HuH-7 (cell line): ENCODE results near the gene GFRA1.

ENCODE experiments used
- DNase-seq: peaks from one replicate; pipeline ENCODE4 v3.0.0; 2011; ENCODE audit warnings: low spot score

Gene GFRA1

DNA sequence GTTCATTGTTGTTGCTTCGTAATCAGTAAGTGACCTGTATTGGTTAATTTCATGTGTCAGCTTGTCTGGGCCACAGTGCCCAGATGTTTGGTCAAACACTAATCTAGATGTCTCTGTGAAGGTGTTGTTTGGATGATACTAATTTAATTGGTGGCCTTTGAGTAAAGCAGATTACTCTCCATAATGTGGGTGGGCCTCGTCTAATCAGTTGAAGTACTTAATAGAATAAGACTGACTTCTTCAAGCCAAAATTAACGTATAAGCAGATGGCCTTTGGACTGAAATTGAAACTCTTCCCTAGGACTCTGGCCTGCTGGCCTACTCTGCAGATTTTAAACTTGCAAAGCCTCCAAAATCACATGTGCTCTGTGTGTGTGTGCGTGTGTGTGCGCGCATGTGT is 245.7 kb downstream of the GFRA1 start:
- no peak for DNase-seq

DNA sequence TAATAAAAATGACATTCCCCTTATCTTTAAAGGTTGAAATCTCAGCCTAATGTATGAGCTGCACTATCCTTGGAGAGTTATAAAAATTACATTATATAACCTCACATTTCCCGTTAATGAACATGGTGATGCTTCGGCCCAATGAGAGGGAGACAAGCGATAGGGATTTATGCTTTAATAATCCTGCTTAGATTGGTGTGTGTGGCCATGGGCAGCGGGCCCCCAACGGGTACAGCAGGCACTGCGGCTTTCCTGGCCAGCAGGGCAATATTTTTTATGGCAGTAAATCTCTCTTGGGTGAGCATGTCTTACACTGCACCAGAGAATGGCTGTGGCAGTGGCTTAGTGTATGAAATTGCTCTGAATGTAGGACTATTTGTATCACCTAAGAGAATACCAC is 246.3 kb downstream of the GFRA1 start:
- DNase-seq, result no peak

DNA sequence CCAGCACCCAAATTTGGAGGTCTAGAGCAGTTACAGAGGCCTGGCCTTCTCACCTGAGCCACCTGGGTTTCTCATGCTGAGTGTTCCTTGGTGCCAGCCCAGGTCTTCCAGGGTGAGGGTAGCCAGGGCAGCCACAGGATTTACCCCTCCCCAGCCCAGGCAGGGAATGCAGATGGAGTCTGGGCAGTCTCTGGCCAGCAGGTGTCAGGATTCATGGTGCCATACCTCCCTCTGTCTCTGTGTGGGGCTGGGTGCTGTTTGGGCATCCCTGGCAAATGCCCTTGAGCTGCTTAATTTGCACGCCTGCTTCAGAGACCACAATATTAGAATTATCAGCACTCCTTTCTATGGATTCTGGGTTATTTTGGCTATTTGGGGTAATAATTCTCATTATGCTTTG is 246.7 kb downstream of the GFRA1 start:
- peak; percentile 20 for DNase-seq

DNA sequence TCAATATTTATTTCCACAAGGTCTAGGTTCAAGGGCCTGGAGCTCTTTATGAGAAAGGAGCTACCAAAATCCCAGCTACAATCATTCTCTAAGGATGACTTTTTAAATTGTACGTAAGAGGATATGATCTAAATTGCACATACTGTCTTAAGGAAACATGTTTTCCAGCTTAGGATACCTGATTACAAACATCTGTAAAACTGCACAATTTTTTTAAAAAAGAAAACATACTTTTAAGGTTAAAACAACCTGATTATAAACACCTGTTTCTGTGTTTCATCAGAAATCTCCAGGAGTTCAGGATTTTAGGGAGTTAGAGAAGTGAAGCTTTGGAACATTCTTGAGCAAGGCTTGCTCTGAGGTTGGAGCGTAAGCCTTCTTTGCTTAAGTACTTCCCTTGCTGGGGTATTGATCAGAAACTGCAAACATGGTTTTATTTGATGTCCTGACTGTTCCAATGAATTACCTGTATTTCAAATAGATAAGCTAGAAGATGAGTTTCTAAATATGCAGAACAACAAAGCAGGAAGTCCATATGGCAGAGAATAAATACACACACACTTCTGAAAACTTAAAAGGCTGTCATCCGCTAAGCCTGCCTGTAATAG is 248.6 kb downstream of the GFRA1 start:
- DNase-seq, result no peak

DNA sequence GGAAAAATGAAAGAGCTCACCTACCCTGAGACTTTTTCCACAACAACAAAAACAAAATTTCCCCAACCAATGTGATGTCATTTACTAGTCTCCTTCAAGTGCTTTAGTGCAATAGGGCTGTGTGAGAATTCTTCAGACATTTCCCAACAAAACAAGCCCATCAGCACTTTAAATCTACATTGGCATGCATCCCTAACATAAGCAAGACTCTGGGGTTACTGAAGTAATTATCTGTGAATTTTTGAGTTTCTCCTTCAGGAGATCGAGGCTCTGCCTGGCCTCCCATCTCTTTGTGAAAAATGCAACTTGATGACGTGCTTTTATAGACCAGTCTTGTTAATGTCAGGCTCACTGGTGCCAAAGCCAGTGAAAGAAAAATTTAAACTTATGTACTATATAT is 255.6 kb downstream of the GFRA1 start:
- DNase-seq, result no peak

DNA sequence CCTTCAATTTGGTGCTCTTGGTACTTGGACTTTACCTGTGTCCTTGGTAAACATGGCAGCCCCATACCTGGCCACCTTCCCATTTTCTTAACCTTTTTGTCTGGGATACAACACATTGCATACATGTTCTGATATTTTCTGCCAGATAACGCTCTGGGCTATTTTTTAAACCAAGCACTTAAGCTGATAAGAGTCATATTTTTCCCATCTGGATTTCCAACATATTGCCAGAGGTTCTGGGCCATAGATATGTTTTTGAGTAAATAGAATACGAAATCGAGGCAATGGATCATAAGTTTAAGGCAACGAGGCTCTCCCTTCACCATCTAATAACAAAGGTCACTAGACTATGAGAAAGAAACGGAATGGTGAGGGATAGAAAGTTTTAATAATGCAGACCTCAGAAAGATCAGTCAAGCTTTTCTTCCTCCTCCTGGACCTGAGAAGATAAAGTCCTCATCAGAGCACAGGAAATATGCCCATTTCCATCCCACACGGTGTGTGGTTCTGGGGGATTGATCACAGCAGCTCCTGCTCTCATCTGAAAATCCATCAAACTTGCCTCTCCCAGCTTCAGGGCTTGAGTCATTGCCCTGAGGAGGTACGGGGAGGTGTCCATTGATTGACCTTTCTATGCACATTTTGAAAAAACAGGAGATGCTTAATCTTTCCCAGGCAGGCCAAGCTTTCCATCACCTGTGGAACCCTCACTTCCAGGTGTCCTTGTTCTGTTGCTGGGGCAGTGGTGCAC is 257.2 kb downstream of the GFRA1 start:
- no peak for DNase-seq

DNA sequence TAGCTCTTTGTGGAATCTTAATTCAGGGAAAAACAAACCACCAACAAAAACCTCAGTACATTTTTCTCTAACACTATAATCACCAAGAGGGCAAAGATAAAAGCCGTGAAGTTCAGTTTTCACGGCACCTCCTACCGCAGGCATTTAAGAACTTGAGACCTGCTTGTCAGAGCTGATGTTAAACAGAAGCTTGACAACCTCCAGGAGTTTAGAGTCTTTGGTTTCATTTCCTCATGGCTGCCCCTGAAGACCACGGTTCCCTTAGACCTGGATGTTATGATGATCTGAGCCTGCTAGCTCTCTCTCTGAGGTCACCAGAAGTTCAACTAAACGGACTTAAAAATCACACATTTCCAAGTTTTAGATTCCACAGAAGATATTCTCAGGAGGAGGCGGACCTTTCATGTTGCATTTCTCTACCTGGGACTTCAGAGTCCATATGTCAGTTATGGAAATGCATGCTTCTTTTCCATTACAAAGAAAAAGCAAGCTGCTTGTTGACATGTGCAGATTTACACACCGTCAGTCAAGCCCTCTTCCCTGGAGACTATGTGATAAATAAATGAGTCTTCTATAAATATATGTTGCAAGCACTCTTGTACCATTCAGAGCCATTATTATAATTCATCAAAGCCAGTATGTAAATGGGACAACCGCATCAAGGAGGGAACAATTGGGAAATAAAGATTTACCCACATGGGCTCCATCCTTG is 258.0 kb downstream of the GFRA1 start:
- DNase-seq, result no peak

DNA sequence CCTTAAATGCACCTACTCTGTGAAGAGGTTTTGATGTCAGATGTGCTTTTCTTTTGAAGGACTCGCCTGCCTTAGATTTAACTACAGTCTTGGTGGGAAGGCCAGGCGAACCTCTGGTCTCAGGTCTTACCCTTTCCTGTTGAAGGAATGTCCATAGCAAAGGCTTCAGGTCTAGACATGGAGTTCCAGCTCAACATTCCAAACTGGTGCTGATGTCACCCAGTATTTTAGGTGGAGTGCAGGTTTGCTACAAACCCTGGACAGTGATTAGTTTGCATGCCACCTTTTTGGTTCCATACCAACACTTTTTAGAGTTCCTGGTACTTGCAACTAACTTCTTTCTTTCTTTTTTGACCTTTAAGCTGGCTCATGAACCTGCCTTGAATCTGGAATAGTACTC is 258.7 kb downstream of the GFRA1 start:
- no peak for DNase-seq

DNA sequence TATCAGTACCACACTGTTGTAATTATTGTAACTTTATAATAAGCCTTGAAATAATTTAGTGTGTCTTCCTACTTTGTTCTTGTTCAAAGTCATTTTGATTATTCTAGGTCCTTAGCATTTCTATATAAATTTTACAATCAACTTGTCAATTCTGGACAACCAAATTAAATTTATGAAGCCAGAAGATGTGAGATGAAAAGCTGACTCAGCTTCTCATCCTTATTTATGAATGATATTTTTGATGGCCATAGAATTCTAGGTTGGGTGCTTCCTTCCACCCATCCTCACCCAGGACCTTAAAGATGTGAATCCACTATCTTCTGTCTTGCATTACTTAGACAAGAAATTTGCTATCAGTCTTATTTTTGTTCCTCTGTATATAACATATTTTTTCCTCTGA is 261.1 kb downstream of the GFRA1 start:
- DNase-seq, result no peak

DNA sequence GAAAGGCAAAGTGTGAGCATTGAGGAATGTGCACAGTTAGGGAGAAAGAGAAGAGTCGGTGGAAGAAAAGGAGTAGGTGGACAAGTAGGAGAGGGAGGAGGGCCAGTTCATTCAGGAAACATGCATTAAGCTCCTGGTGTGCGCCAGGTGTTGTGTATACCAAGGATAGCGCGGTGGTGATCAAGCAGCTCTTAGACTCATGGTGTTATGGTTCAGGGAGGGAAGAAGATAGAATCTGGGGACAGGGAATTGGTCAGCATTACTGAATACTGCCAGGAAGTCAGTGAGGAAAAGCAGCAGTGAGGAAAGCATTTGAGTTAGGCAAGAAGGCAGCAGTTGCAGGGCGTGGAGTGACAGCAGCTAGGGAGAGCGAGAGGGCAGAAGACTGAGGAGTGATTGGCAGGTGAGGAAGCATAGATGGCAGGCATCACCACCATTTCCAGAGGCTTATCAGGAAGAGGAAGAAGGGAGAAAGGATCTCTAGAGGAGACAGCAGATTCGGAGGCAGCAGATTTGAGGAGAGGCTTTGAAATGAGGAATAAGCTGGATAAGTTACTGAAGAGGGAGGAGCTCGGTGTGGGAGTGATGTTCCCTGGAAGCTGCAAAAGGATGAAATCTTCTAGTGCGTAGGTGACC is 265.6 kb downstream of the GFRA1 start:
- no peak for DNase-seq
